ENCODE measurements around the gene DNHD1. TPM values are rescaled to one million over a fixed set of nuclear protein-coding genes. Genes with fewer than 3 reads are reported as not detected.
A peak's percentile ranks its signal among the peaks of the same experiment; 100 is the strongest.

DNHD1 gene
- total RNA-seq, 1 experiment from 2014 or later, result 10.6 TPM

DNA sequence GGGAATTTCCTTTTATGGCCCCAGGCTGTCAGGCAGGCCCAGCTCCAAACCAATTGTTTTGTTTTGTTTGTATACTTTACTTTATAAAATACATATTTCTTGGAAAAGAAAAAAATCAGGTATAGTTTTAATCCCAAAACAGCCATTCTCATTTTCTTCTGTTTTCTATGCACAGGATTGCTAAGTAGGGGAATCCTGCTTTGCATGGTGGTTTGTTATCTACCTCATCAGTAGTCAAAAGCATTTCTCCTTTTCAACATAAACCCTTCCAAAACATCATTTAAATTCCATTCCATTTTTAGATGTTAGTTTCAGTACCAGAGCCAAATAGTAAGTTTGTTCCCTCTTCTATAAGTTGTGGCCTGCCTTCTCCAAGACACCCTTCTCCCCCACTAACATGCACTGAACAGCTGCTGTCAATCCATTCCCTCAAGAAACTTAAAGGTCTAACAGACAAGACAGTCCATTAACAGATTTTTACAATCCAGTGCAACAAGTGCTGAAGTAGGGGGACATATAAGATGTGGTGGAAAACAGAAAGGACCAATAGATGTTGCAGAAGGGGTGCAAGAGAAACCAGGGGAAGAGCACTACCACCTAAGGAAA, 110.2 kb downstream of the DNHD1 start:
- ChIA-PET CTCF (interaction anchor here (1.0 kb wide), 1 partner anchor 76 kb away, joined by 7 read pairs; no protein-coding TSS in a partner anchor), POLR2A (interaction anchor here (0.7 kb wide), 1 partner anchor 759 kb away, joined by 5 read pairs; no protein-coding TSS in a partner anchor)
- H3K4me1 ChIP-seq (ENCODE audit: control insufficient read depth, insufficient read depth, low read length), result peaks cover 52% of the 10 kb centered on the region
- BruUV-seq (replicated peaks), result no TSS peak
- H3K4me3 ChIP-seq (ENCODE audit: low read depth in 2 of 2, low read length in 2 of 2), result no peak overlapping the region
- peaks cover 29% of the 10 kb centered on the region for H3K36me3 ChIP-seq (ENCODE audit: control insufficient read depth, insufficient read depth, low read length)
- H3K27me3 ChIP-seq (ENCODE audit: control insufficient read depth, insufficient read depth, low read length), result no peaks in the 10 kb centered on the region
- intact Hi-C loops (cut with micrococcal nuclease; ENCODE audit: unreplicated experiment) (loop anchor here (10.0 kb wide), 1 partner anchor 232 kb away; no protein-coding TSS in a partner anchor), in situ Hi-C loops (cut with HindIII; ENCODE audit: low pct_unique_long_range_greater_than_20kb, low sequenced_read_pairs) (no loop called here)
- peak overlapping the region; percentile 98 for H3K27ac ChIP-seq (ENCODE audit: low read length)
- H3K9me3 ChIP-seq (ENCODE audit: control insufficient read depth, insufficient read depth, low read depth, low read length), result no peaks in the 10 kb centered on the region
- DNase-seq (ENCODE audit: low read depth, low spot score) (no peak), ATAC-seq (no peak)
- no peak for TF ChIP-seq TCF7L2 (IDR thresholded peaks at IDR 0.05; ENCODE audit: low read depth, low read length)
- TF ChIP-seq, protein P1, sequence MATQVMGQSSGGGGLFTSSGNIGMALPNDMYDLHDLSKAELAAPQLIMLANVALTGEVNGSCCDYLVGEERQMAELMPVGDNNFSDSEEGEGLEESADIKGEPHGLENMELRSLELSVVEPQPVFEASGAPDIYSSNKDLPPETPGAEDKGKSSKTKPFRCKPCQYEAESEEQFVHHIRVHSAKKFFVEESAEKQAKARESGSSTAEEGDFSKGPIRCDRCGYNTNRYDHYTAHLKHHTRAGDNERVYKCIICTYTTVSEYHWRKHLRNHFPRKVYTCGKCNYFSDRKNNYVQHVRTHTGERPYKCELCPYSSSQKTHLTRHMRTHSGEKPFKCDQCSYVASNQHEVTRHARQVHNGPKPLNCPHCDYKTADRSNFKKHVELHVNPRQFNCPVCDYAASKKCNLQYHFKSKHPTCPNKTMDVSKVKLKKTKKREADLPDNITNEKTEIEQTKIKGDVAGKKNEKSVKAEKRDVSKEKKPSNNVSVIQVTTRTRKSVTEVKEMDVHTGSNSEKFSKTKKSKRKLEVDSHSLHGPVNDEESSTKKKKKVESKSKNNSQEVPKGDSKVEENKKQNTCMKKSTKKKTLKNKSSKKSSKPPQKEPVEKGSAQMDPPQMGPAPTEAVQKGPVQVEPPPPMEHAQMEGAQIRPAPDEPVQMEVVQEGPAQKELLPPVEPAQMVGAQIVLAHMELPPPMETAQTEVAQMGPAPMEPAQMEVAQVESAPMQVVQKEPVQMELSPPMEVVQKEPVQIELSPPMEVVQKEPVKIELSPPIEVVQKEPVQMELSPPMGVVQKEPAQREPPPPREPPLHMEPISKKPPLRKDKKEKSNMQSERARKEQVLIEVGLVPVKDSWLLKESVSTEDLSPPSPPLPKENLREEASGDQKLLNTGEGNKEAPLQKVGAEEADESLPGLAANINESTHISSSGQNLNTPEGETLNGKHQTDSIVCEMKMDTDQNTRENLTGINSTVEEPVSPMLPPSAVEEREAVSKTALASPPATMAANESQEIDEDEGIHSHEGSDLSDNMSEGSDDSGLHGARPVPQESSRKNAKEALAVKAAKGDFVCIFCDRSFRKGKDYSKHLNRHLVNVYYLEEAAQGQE (IDR thresholded peaks at IDR 0.05; ENCODE audit: insufficient read depth in 1 of 2, low read depth in 2 of 2, low read length in 1 of 2), result no peak
- no peak for TF ChIP-seq SIN3A (IDR thresholded peaks at IDR 0.05; ENCODE audit: borderline replicate concordance, insufficient read depth, low read depth, low read length)
- TF ChIP-seq, protein P2, sequence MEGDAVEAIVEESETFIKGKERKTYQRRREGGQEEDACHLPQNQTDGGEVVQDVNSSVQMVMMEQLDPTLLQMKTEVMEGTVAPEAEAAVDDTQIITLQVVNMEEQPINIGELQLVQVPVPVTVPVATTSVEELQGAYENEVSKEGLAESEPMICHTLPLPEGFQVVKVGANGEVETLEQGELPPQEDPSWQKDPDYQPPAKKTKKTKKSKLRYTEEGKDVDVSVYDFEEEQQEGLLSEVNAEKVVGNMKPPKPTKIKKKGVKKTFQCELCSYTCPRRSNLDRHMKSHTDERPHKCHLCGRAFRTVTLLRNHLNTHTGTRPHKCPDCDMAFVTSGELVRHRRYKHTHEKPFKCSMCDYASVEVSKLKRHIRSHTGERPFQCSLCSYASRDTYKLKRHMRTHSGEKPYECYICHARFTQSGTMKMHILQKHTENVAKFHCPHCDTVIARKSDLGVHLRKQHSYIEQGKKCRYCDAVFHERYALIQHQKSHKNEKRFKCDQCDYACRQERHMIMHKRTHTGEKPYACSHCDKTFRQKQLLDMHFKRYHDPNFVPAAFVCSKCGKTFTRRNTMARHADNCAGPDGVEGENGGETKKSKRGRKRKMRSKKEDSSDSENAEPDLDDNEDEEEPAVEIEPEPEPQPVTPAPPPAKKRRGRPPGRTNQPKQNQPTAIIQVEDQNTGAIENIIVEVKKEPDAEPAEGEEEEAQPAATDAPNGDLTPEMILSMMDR (IDR thresholded peaks at IDR 0.05), result no peak
- no peak for TF ChIP-seq POLR2AphosphoS5 (IDR thresholded peaks at IDR 0.05; ENCODE audit: low read depth, low read length)

DNA sequence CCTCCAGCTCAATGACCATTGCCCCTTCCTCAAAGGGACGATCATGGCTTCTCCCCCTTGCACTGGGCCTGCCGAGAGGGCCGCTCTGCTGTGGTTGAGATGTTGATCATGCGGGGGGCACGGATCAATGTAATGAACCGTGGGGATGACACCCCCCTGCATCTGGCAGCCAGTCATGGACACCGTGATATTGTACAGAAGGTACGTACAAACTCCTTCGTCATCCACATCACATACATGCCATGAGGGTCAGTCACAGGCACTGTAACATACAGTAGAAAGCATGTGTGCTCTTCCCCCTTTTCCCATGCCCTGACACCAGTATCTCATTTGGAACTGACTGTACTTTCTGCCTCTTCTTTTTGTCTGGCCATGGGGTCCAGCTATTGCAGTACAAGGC, 110.9 kb downstream of the DNHD1 start:
- ATAC-seq, result no peak
- peaks cover 54% of the 10 kb centered on the region for H3K4me1 ChIP-seq (ENCODE audit: control insufficient read depth, insufficient read depth, low read length)
- H3K27ac ChIP-seq (ENCODE audit: low read length), result peak overlapping the region; percentile 98
- ChIA-PET POLR2A (interaction anchor here (0.7 kb wide), 1 partner anchor 760 kb away, joined by 5 read pairs; no protein-coding TSS in a partner anchor), CTCF (no interaction called here)
- H3K4me3 ChIP-seq (ENCODE audit: low read depth in 2 of 2, low read length in 2 of 2), result no peak overlapping the region
- intact Hi-C loops (cut with micrococcal nuclease; ENCODE audit: unreplicated experiment) (loop anchor here (10.0 kb wide), 1 partner anchor 233 kb away; no protein-coding TSS in a partner anchor), in situ Hi-C loops (cut with HindIII; ENCODE audit: low pct_unique_long_range_greater_than_20kb, low sequenced_read_pairs) (no loop called here)
- H3K36me3 ChIP-seq (ENCODE audit: control insufficient read depth, insufficient read depth, low read length), result peaks cover 29% of the 10 kb centered on the region
- H3K27me3 ChIP-seq (ENCODE audit: control insufficient read depth, insufficient read depth, low read length), result no peaks in the 10 kb centered on the region
- H3K9me3 ChIP-seq (ENCODE audit: control insufficient read depth, insufficient read depth, low read depth, low read length), result no peaks in the 10 kb centered on the region
- TF ChIP-seq, protein P1 (IDR thresholded peaks at IDR 0.05; ENCODE audit: insufficient read depth in 1 of 2, low read depth in 2 of 2, low read length in 1 of 2), result no peak
- TF ChIP-seq, protein P2 (IDR thresholded peaks at IDR 0.05), result no peak
- TF ChIP-seq TCF7L2 (IDR thresholded peaks at IDR 0.05; ENCODE audit: low read depth, low read length), result no peak
- no TSS peak for BruUV-seq (replicated peaks)
- no peak for DNase-seq (ENCODE audit: low read depth, low spot score)

All from Panc1 (cell line).